ENCODE measurements around the gene ZIC1. TPM values are rescaled to one million over a fixed set of nuclear protein-coding genes. Genes with fewer than 3 reads are reported as not detected.

Gene ZIC1
- polyA plus RNA-seq, 1 experiment = 28.5 TPM

DNA sequence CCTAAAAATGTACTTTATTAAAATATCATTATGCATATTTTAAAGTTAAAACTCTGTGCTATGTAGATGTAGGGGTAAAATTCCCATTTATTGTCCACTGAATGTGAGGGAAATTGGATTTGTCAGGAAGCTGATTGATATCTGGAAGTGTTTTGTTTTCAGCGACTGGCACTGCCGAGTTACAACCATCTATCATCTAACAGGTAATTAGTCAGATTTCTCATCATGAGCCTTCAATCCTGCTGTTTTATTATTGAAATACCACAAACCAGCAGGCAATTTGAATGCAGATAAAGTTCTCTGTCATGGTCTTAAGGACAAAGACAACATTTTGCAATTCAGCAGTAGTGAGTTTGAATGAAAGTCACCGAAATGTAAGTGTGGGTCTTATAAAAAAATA lies 40.5 kb downstream of the ZIC1 start:
- POLR2A ChIA-PET = no interaction called here
- CTCF ChIA-PET = no interaction called here
- H3K27me3 ChIP-seq (ENCODE audit: control insufficient read depth, insufficient read depth, low read length) = no peaks in the 10 kb centered on the region
- H3K36me3 ChIP-seq (ENCODE audit: control insufficient read depth, insufficient read depth, low read length) = no peaks in the 10 kb centered on the region
- no peak overlapping the region for H3K4me3 ChIP-seq (ENCODE audit: low read depth, low read length)
- TF ChIP-seq, protein P1, sequence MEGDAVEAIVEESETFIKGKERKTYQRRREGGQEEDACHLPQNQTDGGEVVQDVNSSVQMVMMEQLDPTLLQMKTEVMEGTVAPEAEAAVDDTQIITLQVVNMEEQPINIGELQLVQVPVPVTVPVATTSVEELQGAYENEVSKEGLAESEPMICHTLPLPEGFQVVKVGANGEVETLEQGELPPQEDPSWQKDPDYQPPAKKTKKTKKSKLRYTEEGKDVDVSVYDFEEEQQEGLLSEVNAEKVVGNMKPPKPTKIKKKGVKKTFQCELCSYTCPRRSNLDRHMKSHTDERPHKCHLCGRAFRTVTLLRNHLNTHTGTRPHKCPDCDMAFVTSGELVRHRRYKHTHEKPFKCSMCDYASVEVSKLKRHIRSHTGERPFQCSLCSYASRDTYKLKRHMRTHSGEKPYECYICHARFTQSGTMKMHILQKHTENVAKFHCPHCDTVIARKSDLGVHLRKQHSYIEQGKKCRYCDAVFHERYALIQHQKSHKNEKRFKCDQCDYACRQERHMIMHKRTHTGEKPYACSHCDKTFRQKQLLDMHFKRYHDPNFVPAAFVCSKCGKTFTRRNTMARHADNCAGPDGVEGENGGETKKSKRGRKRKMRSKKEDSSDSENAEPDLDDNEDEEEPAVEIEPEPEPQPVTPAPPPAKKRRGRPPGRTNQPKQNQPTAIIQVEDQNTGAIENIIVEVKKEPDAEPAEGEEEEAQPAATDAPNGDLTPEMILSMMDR (IDR thresholded peaks at IDR 0.05; ENCODE audit: insufficient read depth, low read depth, low read length) = no peak
- no peak for DNase-seq (ENCODE audit: low read depth)

DNA sequence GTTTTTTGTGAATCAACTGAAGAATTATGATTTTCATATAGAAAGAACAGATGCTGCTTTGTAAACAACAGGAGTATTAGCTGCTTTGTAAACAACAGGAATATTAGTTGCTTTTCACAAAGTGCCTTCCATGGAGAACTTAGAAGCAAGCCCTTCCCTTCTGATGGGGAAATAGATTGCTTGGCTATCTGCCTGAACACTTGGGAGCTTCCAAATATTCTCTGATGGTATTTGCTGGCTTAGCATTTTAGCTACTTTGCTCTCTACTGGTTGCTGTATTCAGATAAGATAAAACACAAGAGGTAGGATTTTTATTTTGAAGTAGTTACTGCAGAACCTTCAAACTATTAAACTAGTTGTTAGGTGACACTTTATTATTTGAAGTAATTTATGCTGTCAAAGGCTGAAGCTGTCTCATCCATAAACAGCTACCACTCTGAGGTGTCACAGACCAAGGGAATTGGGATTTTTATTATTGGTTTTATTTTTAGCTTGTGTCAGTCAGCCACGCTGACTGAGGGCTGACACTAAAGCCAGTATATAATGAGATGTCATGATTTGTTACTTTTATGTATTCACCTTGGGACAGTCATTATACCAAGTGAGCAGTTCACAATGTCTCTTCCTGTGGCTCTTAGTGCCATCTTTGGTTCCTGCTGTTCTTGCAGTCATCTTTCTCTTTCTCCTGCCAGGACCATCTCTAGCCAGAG lies 50.0 kb downstream of the ZIC1 start:
- ChIA-PET CTCF (no interaction called here), POLR2A (no interaction called here)
- DNase-seq (ENCODE audit: low read depth) = no peak
- no peaks in the 10 kb centered on the region for H3K27me3 ChIP-seq (ENCODE audit: control insufficient read depth, insufficient read depth, low read length)
- H3K36me3 ChIP-seq (ENCODE audit: control insufficient read depth, insufficient read depth, low read length) = no peaks in the 10 kb centered on the region
- H3K4me3 ChIP-seq (ENCODE audit: low read depth, low read length) = no peak overlapping the region
- TF ChIP-seq, protein P1 (IDR thresholded peaks at IDR 0.05; ENCODE audit: insufficient read depth, low read depth, low read length) = no peak

GRCh38 chr3:147462856-147463255 lies 53.7 kb downstream of the ZIC1 start:
- Histone ChIP-seq H3K27me3 (ENCODE audit: control insufficient read depth, insufficient read depth, low read length) (no peaks in the 10 kb centered on the region), H3K4me3 (ENCODE audit: low read depth, low read length) (no peak overlapping the region), H3K36me3 (ENCODE audit: control insufficient read depth, insufficient read depth, low read length) (no peaks in the 10 kb centered on the region)
- no peak for DNase-seq (ENCODE audit: low read depth)
- TF ChIP-seq, protein P1 (IDR thresholded peaks at IDR 0.05; ENCODE audit: insufficient read depth, low read depth, low read length) = no peak
- ChIA-PET CTCF (no interaction called here), POLR2A (no interaction called here)

Other genes with a start within 250 kb of the ZIC1 start
- 3.2 and 3.4 TPM in 2 replicates for gene ZIC4, start 2.8 kb upstream of the ZIC1 start, polyA plus RNA-seq (2011; rRNA removed)

Data from BJ (cell line).